GM19395 (cell line): ENCODE measurements around the gene MST1R.

Experiments
- ATAC-seq: cut with Tn5 transposase; IDR thresholded peaks from one replicate; pipeline ENCODE4 v1.9.1; 2021; ENCODE audit warnings: mild to moderate bottlenecking, moderate library complexity; ENCODE audit not compliant: unreplicated experiment

The MST1R gene

DNA sequence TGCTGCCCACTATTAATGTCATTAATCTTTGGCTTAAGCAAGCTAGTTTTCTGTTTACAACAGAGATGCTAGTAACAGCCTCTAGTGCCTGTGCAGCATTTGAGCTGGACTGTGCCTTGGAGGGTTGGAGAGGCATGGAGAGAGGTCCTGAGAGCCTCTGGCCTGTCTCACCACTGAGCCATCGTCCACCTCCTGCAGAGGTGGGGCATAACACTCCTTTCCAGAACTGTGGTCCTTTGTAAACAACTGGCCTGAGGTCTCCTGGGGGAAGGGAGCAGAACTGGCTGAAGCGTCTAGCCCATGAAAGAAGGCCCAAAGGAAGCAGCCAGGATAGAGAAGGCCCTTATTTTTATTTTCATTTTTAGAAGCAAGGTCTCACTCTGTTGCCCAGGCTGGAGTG lies 24.0 kb downstream of the MST1R start:
- ATAC-seq: no peak

DNA sequence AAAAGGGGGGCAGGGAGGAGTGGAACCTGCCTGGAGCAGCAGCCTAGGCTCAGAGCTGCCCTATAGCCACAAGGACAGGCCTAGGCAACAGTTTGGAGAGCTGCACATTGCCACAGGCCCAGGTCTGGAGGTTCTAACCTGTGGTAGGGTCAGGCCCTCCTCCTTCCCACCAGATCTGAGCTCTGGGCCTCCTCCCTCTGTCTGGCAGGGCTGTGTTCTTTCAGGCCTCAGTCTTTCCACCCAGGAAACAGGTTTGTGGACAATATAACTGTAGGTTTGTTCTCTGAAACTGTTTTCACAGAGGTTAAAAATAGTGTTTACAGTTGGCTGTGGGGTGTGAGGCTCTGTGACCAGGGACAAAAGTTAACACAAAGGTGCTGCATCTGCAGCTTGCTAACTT lies 25.0 kb downstream of the MST1R start:
- no peak for ATAC-seq

DNA sequence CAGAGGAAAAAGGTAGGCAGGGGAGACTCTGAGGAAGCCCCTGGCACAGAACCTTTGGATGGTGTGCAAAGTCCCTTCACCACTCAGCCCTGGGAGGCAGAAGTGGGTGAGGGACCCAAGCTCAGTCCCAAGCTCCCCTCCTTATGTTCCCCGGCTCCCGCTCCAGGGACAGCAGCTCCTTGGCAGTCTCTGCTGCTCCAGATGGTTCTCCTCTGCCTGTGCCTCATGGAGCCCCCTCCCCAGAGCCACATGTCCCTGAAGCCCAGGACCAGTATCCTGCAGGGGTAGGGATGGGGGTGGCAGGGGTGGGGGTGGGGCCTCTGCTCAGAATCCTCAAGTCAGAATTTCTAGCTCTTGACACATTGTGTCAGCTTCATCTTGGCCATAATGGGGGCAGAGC lies 26.0 kb downstream of the MST1R start:
- ATAC-seq: no peak

DNA sequence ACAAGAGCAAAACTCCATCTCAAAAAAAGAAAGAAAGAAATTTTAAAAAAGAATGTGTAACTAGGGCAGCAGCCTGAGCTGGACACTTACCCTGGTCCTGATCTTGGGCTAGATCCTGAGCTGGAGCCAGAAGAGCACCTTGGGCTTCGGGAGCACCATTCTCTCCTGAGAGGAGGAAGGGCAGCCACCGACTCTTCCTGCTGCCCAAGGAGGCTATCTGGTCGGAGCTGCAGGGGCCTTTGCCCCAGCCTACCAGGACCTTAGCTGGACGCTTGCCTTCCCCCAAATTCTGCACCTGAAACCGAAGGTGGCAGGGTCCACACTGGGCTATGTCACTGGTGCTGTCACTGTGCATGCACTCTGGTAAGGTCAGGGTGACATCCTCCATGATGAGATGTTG lies 27.1 kb downstream of the MST1R start:
- ATAC-seq: no peak

DNA sequence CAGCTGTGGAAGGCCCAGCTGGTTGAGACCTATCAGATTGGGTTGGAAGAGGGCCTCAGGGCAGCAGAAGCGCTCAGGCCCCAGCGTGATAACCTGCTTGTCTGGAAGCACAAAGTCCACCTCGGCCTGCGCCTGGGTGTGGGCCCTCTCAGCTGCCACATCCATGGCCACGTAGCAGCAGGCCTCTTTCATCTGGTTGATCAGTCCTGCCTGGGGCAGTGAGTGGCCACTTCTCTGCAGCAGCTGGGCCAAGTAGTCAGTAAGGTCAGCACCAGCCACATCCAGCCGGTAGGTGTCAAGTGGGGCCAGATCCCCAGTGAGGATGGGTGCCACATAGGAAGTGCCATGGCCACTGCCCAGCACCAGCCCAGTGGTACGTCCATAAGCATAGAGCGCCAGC lies 30.1 kb downstream of the MST1R start:
- no peak for ATAC-seq

DNA sequence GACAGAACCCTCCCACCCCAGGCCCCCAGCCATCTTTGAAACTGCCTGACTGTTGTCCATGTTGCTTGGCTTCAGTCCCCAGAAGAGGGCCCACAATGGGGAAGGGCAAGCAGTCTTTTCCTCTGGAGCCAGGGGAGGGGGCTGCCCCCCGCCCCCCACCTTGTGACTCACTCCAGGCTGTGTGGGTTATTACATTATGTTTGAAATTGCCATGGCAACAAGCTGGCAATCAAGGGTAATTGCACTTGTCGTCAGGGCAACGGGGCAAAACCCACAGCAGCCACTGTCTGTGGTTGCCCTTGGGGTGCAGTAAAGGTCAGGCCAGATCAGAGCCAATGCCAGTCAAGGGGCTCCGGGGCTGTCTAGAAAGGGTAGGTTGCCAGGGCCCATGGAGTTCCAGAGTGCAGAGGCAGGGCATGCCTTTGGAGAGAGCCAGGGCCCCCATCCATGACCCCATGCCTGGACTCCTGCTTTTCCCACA lies 30.8 kb downstream of the MST1R start:
- ATAC-seq: no peak

DNA sequence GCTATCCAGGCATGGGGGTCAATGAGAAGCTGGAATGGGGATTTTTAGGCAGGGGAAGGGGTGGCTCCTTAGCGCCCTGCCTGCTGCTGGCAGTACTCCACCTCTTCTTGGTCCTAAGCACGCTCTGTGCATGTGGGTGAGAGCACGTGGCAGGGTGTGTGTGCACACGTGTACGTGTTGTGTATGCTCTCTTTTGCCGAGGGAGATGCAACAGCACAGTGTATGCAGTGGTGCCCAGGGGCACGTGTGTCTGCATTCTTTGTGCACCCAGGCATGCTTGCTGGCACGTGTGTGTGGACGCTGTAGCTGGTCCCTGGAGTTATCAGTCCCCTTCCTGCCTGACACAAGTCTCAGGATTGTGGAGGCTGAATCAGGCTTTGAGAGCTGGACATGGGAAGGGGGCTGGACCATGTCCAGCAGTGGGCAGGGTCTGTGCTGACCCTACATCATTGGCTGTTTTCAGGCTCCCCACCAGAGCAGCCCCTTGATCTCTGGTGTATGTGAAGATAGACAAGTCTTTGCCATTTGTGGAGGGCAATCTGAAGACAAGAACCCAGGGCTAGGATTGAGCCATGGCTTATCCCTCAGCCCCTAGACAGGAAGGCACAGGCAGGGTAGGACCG lies 32.0 kb downstream of the MST1R start:
- no peak for ATAC-seq

DNA sequence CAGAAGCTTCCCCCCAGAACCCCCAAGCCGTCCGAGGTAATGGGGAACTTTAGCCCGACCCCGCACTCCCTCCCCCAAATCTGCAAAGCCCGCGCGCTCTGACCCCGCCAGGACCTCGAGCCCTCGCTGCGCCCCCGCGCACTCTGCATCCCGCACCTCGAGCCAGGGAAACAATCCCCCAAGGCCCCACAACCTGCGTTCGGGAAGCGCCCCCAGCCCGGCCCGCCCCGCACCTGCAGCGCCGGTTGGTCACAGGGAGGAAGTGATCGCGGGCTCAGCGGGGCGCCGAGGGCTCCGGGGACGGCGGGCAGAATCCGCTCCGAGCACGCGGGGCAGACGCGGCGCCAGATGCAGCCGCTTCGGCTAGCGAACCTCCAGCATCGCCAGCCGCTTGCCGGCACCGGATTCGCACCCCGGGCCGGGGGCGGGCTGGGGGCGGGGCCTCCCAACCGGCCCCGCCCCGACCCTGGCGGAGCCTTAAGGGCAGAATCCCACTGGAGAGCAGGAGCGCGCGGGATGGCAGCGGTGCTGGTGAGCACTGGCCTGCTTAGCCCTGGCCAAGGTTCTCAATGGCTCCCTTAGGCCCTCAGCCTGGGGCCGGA lies 34.0 kb downstream of the MST1R start, which contains the start of gene CAMKV:
Gene CAMKV (minus strand): TSS at position 382 of the 602 bp plus-strand sequence. CDS start 7,518 bp downstream, outside the sequence.
- no peak for ATAC-seq

DNA sequence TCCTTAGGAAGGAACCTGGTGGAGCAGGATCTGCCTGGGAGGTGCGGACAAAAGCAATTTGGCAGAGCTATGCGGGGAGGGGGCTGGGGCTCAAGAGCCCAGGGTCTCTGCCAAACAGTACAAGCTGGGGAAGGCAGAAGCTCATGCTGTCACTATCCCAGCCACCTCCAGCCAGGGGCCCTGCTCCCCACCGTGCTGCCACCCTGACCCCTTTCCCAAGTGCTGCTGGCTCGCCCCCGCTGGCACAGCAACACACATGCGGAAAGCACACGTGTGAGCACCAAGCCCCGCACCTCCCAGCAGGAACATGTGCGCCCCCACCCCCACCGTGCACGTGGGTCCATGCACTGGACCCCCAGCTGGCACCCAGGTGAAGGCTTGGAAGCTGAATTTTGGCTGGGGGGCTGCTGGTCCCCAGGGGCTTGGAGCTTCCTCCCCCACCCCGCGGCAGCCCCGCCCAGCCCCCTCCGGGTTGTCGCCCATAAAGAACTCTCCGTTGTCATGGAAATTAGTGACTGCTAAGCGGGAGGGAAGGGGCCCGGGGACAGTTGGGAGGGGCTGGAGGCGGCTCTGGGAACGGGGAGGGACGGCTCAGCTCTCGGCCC lies 34.7 kb downstream of the MST1R start:
- ATAC-seq: no peak

DNA sequence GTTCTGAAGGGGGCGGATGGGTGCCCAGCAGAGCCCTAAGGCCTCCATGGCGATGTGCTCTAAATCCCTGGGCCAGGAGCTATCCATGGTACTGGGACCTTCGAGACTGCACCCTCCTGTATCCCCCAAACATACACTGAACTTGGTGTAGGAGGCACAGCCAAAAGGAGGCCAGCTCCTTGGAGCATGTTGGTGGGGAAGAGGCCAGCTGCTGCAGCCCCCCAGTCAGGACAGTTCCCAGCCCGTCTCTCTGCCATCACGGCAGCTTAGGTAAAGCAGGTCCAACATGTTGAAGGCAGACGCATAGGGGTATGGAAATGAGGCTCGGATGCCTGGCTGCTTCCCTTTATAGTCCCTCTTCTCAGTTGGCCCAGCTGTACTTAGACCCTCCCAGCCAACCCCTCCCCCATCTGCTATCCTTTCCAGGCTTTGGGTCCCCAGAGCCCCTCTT lies 35.8 kb downstream of the MST1R start:
- no peak for ATAC-seq

DNA sequence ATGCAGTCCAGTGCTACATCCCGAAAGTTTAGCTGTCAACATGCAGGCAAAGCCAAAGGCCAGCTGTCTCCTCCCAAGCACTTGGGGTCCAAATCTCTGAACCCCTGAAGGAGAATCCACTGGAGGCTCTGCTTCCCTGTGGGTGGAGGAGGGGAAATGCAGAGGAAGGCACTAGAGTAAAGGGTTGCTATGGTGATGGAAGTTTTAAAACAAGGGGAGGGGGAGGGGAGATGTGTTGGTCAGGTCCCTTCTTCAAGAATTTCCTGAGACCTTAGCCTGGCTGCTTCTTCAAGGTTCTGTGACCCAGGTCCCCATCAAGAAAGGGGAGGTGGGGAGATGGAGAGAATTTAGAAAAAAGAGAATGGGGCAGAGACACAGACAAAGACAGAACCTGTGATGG lies 36.3 kb downstream of the MST1R start:
- no peak for ATAC-seq

DNA sequence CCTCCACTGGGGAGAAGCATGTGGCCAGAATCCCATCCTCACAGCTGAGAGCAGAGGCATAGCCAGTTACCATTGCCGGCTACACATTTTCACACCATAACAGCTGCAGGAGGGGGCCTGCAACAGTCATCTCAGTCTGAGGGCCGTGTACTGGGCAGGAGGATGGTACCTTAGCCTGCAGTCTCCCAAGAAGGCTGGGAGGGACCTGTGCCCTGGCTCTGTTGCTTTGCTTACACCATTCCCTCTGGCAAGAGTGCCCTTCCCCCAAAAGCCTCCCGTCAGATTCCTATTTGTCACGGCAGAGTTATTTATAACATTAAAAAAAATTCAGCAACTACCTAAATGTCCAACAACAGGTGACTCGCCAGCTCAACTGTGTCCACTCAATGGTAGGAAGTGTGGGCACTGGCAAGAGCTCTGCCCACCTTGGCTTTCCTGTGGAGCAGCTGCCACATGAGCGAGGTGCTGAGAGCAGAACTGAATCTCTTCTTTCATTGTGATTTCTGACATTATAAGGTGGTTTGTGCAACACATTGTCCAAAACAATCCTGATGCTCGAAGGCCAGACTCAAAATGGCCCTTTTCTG lies 38.4 kb downstream of the MST1R start:
- no peak for ATAC-seq

DNA sequence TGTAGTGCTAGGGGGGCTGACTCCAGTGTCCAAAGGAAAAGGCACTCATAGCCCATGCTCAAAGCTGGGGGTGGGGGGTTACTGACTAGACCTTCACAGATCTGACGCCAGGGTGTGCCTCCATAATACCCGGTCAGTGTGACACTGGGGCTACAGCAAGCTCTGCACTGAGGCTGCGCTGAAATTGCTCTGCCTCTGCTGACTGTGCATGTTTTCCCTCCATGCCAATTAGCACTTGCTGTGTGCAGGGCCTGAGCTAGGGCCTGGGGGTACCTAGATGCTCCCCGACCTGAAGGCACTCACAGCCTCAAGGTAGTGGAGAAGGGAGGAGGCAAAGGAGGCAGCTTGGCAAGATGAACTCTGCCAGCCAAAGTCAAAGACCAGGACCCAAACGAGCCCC lies 39.2 kb downstream of the MST1R start:
- no peak for ATAC-seq

DNA sequence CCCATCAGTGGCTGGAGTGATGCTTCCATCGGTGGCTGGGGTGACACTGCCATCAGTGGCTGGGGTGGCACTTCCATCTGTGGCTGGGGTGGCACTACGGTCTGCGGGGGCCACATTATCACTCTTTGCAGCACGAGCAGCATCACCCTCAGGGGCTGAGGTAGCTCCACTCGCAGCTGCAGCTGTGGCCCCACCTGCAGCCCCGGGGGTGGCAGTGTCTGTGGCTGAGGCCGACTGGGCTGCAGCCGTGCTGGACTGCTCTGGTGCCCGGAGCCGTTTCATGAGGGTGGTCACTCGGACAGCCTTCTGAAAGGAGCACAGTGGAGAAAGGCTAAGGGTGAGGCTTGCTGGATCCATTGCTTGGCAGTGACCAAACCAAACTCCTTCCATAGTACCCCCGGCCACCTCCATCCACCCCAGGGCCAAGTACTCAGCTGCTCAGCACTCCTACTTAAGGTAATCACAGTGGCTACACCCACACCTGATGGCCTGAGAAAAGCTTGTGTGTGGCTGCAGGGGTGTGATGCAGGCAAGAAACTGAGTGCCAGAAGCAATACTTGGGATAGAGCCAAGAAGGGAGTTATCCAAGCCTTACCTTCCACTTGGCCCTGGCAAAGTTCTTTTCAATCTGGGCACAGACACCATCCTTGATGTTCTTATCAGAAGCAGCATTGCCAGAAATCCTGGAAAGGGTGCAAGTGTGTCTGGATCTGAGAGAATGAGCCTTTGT lies 43.9 kb downstream of the MST1R start:
- no peak for ATAC-seq

DNA sequence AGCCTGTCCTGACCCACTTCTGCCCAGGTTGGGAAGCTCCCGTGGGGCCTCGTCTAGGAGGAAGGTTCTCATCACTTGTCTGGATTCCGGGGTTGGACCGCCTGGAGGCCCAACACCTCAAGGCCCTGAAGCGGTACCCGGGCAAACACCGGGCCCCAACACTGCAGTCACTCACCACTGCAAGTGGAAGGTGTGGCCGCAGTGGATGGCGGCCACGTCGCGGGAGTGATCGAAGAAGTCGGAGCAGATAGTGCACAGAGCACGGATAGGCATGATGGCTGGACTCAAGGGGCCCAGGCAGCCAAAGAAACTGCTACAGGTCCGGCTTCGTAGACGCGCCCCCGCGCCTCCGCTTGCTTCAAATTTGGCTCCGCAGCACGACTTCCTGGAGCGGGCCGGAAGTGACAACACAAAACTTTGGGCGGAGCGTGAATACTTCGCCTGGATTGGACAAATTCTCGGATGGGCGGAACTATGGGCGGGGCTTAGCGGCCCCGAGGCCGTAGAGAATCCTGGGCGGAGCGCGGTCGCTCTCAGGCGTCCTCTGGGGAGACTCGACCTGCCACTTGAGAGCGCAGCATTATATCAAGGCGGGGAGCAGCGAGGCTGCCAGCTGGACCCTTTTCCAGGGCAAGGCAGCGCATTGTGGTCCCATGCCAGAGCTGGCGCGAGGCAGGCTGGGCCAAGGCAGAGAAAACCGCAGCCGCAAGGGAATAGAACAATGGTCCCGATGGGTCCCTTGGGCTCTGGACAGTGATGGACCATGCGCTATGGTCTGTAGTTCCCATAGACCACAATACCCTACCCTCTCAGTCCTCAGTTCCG lies 47.3 kb downstream of the MST1R start, which contains the start of gene TRAIP:
Gene TRAIP (minus strand): TSS at position 384 of the 825 bp plus-strand sequence. CDS start 111 bp downstream, at position 273.
- peak; percentile 96 for ATAC-seq

DNA sequence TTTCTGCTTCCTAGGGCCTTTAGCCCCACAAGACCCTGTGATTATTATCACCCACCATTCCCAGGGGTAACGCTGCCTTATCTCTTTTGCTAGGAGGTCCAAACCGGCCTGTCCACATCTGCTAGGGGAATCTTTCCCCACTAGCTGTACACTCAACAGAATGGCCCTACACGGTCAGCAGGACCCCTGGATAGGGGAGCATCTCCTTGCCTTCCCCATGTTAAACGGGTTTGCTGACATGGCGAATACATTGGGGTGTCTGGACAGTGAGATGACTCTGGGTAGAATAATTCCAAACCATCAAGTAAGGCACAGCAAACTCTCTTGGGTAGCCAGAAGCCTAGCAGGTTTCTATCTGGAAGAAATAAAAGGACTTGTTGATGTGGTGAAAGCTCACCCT lies 48.0 kb downstream of the MST1R start:
- ATAC-seq: no peak

DNA sequence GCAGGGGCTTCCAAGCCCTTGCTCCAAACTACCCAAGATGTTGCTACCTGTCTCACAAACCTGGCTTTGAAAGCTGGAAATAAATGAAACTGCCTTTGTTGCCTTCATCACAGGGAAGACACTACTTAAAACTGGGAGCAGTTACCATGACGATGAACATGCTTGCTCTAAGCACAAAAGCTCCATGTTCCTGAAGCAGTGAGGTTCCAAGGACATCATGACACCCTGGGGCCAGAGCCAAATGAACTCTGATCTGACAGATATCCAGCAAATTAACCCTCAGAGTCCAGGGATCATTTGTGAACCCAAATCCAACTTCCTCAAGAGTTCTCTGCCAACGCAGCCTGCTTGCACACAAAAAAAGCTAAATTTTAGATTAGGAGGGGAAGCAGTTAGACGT lies 58.0 kb downstream of the MST1R start:
- no peak for ATAC-seq

DNA sequence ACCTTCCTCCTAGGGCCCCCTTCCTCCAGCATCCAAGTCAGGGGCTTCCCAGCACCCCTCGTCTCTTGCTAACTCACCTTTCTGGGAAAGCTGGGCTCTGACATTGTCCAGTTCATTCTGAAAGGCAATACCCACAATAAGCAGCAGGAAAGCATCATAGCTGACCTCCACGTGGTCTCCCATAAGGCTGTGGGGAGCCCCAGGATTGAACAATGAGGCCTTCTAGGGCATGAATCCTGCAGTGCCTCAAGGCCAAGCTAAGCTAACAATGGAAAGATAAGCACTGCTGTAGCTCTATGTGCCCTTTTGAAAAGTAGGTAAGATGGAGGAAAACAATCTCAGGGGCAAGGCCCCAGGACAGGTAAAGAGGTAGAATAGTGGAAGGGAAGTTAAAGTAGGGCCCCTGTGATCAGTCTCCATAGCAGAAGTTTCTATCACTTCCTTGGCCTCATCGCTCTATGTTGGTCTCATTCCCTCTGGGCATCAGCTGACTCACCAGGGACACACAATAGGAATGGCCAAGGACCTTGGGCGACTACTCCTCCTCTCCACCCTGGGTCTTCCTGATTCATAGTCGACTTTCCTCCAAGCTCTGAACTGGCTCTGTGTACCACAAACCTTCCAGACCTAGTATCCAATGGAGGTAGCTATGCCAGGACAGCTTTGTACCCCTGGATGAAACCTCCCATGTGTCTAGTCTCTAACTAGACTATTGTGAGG lies 59.0 kb downstream of the MST1R start:
- ATAC-seq: no peak

DNA sequence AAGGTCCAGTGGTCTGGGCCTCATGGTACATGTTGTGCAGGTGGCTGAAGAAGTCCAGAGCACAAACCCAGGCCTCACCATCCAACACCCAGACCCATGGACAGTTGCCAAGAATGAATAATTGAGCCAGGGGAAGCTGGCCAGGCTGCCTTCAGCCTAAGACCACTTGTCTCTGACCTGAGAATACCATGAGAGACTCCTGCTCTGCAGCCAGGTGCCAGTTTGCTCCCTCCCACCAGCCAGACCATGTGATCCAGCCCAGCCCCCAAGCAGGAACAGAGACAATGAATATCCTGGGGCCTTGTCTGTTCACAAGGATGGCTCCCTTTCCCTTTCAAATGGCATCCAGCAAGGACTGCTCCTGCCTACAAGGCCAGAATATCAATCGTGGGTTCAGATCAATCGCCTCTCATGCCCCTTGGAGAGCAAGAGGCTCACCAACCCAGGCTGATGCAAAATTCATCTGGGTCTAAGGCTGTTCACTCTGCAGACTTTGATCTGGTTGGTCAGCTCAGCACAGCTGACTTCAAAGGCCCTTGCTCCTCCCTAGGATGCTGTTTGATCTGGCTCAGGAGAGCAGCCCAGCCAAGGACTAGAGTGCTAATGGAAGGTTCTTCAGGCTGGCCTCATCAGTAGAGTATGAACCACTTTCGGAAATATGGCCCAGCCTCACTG lies 60.7 kb downstream of the MST1R start:
- ATAC-seq: no peak
